ENCODE results near the gene CD81. TPM values are rescaled to one million over a fixed set of nuclear protein-coding genes. Genes with fewer than 3 reads are reported as not detected.

Gene CD81
- total RNA-seq, 4 donors from 2014 or later = 156 to 406 (median 255) TPM

- Histone ChIP-seq H3K27me3 (no peaks in the 10 kb centered on the region), H3K4me3 (no peak overlapping the region), H3K27ac (no peak overlapping the region), H3K9me3 (no peaks in the 10 kb centered on the region), H3K36me3 (no peaks in the 10 kb centered on the region), H3K4me1 (peaks cover 0 to 4% (median 0%) of the 10 kb centered on the region in 4 donors)
- no peak for TF ChIP-seq EP300 (IDR thresholded peaks at IDR 0.05; ENCODE audit: low read depth)
- TF ChIP-seq CTCF (IDR thresholded peaks at IDR 0.05) = no peak
- no peak for TF ChIP-seq POLR2A (IDR thresholded peaks at IDR 0.05)
- TF ChIP-seq POLR2AphosphoS5 (IDR thresholded peaks at IDR 0.05) = no peak
- no peak for DNase-seq
- in situ Hi-C loops (cut with MboI; ENCODE audit: low pct_ligation_motif_present in 1 of 4, low pct_unique_long_range_greater_than_20kb in 1 of 4, low sequenced_read_pairs in 3 of 4) (no loop called here), intact Hi-C loops (cut with DNase I; ENCODE audit: low total_unique reads) (no loop called here)
- WGBS, 2 donors (ENCODE audit: low coverage in 1 of 2) = 83% methylated on average over 5 of the region's 7 CpGs; no CpG with 5 or more reads in 1 of the 2 donors
Measured at GRCh38 chr11:2368178-2368850, 8.8 kb upstream of the CD81 start.

GRCh38 chr11:2368851-2369180 is 8.3 kb upstream of the CD81 start:
- TF ChIP-seq POLR2A (IDR thresholded peaks at IDR 0.05) (no peak), POLR2AphosphoS5 (IDR thresholded peaks at IDR 0.05) (no peak), CTCF (IDR thresholded peaks at IDR 0.05) (no peak), EP300 (IDR thresholded peaks at IDR 0.05; ENCODE audit: low read depth) (no peak)
- Histone ChIP-seq H3K4me1 (peaks cover 0 to 4% (median 0%) of the 10 kb centered on the region in 4 donors), H3K27me3 (no peaks in the 10 kb centered on the region), H3K4me3 (no peak overlapping the region), H3K9me3 (no peaks in the 10 kb centered on the region), H3K36me3 (no peaks in the 10 kb centered on the region), H3K27ac (no peak overlapping the region)
- WGBS, 2 donors (ENCODE audit: low coverage in 1 of 2) = 60 to 87% methylated on average over 5 to 10 of the region's 10 CpGs
- DNase-seq = no peak
- in situ Hi-C loops (cut with MboI; ENCODE audit: low pct_ligation_motif_present in 1 of 4, low pct_unique_long_range_greater_than_20kb in 1 of 4, low sequenced_read_pairs in 3 of 4) (no loop called here), intact Hi-C loops (cut with DNase I; ENCODE audit: low total_unique reads) (no loop called here)

GRCh38 chr11:2369320-2369719 is 7.8 kb upstream of the CD81 start:
- intact Hi-C loops (cut with DNase I; ENCODE audit: low total_unique reads) (no loop called here), in situ Hi-C loops (cut with MboI; ENCODE audit: low pct_ligation_motif_present in 1 of 4, low pct_unique_long_range_greater_than_20kb in 1 of 4, low sequenced_read_pairs in 3 of 4) (no loop called here)
- Histone ChIP-seq H3K4me1 (peaks cover 0 to 4% (median 0%) of the 10 kb centered on the region in 4 donors), H3K27ac (no peak overlapping the region), H3K4me3 (no peak overlapping the region), H3K9me3 (no peaks in the 10 kb centered on the region), H3K27me3 (no peaks in the 10 kb centered on the region), H3K36me3 (no peaks in the 10 kb centered on the region)
- TF ChIP-seq EP300 (IDR thresholded peaks at IDR 0.05; ENCODE audit: low read depth) (no peak), POLR2A (IDR thresholded peaks at IDR 0.05) (no peak), POLR2AphosphoS5 (IDR thresholded peaks at IDR 0.05) (no peak), CTCF (IDR thresholded peaks at IDR 0.05) (no peak)
- WGBS, 2 donors (ENCODE audit: low coverage in 1 of 2) = 85 to 100% methylated on average over 5 to 12 of the region's 12 CpGs
- no peak for DNase-seq

GRCh38 chr11:2369896-2370295 is 7.2 kb upstream of the CD81 start:
- Histone ChIP-seq H3K27me3 (no peaks in the 10 kb centered on the region), H3K36me3 (no peaks in the 10 kb centered on the region), H3K9me3 (no peaks in the 10 kb centered on the region), H3K27ac (no peak overlapping the region), H3K4me3 (no peak overlapping the region), H3K4me1 (peaks cover 0 to 4% (median 0%) of the 10 kb centered on the region in 4 donors)
- intact Hi-C loops (cut with DNase I; ENCODE audit: low total_unique reads) = no loop called here
- in situ Hi-C loops (cut with MboI; ENCODE audit: low pct_ligation_motif_present in 1 of 4, low pct_unique_long_range_greater_than_20kb in 1 of 4, low sequenced_read_pairs in 3 of 4) = no loop called here
- WGBS, 2 donors (ENCODE audit: low coverage in 1 of 2) = 88% methylated on average over 9 of the region's 9 CpGs; no CpG with 5 or more reads in 1 of the 2 donors
- DNase-seq = no peak
- TF ChIP-seq POLR2AphosphoS5 (IDR thresholded peaks at IDR 0.05) (no peak), POLR2A (IDR thresholded peaks at IDR 0.05) (no peak), EP300 (IDR thresholded peaks at IDR 0.05; ENCODE audit: low read depth) (no peak)

Data from transverse colon (tissue), 4 donors.